ENCODE data around the gene LAMA2. TPM values are rescaled to one million over a fixed set of nuclear protein-coding genes. Genes with fewer than 3 reads are reported as not detected.
A peak's percentile ranks its signal among the peaks of the same experiment; 100 is the strongest.

The LAMA2 gene
- total RNA-seq, 1 experiment from 2014 or later: 17.6 TPM

DNA sequence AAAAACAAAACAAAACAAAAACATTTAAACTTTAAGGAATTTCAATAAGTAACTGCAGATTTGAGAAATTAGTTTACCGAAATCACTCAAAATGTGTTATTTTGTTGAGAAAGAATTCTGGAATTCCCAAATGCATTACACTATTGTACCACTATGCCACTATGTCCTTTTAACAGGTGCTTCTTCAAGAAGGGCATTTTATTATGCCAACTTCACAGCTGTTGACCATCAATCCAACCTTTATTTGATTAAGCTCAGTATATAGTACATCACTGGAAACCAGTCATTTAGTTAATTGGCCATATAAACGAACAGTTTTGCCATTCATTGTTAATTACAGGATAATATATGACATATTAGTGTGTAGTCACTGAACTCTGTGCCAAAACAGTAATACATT, 605.4 kb downstream of the LAMA2 start:
- Histone ChIP-seq H3K36me3 (no peaks in the 10 kb centered on the region), H3K27ac (no peak overlapping the region), H3K9me3 (replicated peaks) (no peaks in the 10 kb centered on the region), H3K4me3 (no peak overlapping the region), H3K27me3 (no peaks in the 10 kb centered on the region), H3K4me1 (peaks cover 19% of the 10 kb centered on the region)
- DNase-seq: no peak

DNA sequence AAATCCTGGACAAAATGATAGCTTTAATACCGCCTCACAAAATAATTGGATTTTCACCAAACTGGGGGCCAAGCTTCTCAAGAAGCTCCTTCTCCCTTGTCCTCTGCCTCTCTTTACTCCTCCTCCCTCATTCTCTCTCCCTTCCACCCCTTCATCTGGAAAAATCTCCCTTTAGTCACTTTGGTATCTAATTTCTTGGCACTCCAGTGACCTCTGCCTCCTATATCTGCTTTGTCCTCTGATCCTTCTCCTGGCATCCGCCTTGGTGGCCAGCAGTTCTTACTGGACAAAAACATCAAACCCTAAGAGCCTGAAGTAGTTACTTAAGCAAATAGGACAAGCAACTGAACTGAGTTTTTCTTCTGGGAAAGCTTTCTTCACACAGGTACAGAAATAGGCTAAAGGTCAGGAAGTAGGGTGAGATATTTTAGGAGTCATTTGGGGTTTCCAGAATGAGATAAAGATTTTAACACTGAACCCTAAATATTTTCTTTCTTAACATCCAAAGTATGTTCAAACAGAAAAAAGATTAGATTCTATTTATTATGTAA, 606.4 kb downstream of the LAMA2 start:
- no peak overlapping the region for H3K4me3 ChIP-seq
- H3K27ac ChIP-seq: no peak overlapping the region
- H3K9me3 ChIP-seq (replicated peaks): no peaks in the 10 kb centered on the region
- no peaks in the 10 kb centered on the region for H3K36me3 ChIP-seq
- DNase-seq: no peak
- H3K27me3 ChIP-seq: no peaks in the 10 kb centered on the region
- H3K4me1 ChIP-seq: peaks cover 19% of the 10 kb centered on the region

DNA sequence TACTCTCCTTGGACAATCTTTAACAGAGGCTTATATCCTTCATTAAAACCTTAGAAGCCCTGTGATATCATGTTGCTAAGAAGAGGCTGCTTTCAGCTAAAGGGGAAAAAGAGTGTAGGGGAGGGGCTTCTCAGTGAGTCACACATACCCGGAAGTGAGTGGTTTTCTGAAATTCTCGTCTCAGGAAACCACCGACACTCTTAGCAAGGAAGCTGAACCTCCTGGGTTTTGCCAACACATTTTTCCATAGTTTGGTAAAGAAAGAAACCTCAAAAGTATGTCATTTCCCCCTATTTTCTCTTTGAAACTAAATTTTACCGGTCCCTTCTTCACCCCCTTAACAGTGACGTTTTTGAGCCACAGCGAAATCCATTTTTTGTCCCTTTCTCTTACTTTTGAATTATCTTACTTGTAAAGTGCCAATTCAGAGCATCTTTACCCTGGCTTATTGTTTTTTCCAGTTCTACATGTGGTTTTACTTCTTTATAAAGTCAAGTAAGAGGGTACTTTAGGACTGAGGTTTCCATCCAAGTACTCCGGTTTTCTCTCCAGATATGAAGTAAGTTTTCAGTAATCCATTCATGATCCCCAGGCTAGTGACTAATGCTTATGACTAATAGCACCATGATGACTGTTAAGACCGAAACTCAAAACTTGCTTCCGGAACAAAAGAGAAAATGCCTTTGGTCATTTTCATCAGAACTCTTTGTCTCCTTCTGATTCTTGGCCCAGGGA, 607.8 kb downstream of the LAMA2 start:
- H3K27me3 ChIP-seq: no peaks in the 10 kb centered on the region
- peaks cover 19% of the 10 kb centered on the region for H3K4me1 ChIP-seq
- peak; percentile 47 to 76 for DNase-seq
- no peaks in the 10 kb centered on the region for H3K36me3 ChIP-seq
- peak overlapping the region; percentile 79 for H3K27ac ChIP-seq
- peak overlapping the region; percentile 36 for H3K4me3 ChIP-seq
- no peaks in the 10 kb centered on the region for H3K9me3 ChIP-seq (replicated peaks)

DNA sequence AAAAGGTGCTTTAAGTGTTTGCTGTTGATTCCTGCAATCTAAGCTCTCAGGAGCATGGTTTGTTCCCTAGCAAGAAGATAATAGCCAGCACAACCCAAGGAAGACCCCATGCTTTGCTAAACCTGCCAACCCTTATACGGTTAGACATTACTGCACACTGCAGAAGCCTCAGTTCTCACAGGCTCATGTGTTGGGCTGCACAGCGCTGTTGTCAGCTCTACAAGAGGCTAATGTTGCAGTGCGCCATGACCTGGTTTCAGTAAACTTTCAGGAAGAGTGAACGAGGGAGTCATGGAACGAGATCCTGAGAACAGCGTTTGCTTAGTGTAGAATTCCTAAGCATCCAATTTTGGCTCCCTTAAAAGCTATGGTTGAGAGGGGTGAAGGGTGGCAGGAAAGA, 608.5 kb downstream of the LAMA2 start:
- Histone ChIP-seq H3K4me3 (no peak overlapping the region), H3K9me3 (replicated peaks) (no peaks in the 10 kb centered on the region), H3K27ac (peak overlapping the region; percentile 79), H3K36me3 (no peaks in the 10 kb centered on the region), H3K27me3 (no peaks in the 10 kb centered on the region), H3K4me1 (peaks cover 19% of the 10 kb centered on the region)
- no peak for DNase-seq

DNA sequence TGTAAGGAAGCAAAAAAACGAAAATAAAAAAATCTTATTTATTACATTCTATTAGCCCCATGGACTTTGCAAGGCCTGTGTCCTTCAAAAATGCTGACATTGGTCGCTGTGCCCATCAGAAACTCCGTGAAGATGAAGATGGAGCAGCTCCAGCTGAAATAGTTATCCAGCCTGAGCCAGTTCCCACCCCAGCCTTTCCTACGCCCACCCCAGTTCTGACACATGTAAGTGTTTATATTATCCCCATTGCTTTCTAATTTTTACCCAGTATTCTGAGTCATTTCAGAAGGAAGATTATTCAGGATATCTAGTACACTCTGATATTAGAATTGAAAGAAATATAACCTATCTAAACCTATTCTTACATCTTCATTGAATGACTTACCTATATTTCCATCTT, 609.3 kb downstream of the LAMA2 start:
- Histone ChIP-seq H3K36me3 (no peaks in the 10 kb centered on the region), H3K27ac (no peak overlapping the region), H3K27me3 (no peaks in the 10 kb centered on the region), H3K4me3 (no peak overlapping the region), H3K9me3 (replicated peaks) (no peaks in the 10 kb centered on the region), H3K4me1 (peaks cover 19% of the 10 kb centered on the region)
- no peak for DNase-seq

DNA sequence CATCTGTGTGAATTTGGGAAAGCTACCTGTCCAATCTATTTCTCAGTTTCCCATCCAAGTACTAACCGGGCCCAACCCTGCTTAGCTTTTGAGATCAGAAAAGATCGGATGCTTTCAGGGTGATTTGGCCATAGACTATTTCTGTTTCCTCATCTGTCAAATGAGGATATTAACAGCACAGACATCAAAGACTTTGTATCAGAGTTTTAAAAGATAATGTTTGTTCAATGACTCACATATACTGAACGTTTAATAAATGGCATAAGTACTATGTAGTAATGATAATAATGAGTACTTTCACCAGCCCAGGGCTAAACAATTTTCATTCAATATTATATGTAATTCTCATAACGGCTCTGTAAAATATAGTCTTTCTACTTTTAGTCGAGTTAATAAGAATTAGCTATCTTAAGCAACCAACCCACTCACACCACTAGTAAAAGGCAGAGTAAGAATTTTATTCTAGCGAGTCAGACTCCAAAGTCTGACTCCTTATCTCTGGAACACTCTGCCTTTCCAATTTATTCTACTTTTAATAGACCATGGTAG, 610.5 kb downstream of the LAMA2 start:
- Histone ChIP-seq H3K4me1 (peaks cover 19% of the 10 kb centered on the region), H3K4me3 (no peak overlapping the region), H3K9me3 (replicated peaks) (no peaks in the 10 kb centered on the region), H3K36me3 (no peaks in the 10 kb centered on the region), H3K27ac (no peak overlapping the region), H3K27me3 (no peaks in the 10 kb centered on the region)
- no peak for DNase-seq

DNA sequence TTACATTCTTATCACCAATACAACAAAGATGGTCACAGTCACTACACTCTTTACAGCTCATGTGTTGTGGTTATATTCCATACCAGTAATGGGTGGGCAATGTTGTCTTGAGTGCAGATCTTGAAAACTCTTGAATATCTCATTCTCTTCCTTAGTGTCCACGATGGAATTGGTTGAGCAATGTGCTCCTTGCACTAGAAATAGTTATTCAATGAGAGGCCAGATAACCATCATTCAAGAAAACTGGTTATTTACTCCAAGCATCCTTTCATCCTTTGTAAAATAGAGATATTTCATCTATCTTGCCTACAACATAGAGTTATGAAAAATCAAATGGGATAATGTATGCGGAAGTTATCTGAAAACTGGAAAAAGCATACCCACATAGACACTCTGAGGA, 611.2 kb downstream of the LAMA2 start:
- DNase-seq: no peak
- Histone ChIP-seq H3K9me3 (replicated peaks) (no peaks in the 10 kb centered on the region), H3K36me3 (no peaks in the 10 kb centered on the region), H3K27ac (no peak overlapping the region), H3K27me3 (no peaks in the 10 kb centered on the region), H3K4me1 (peaks cover 19% of the 10 kb centered on the region), H3K4me3 (no peak overlapping the region)

DNA sequence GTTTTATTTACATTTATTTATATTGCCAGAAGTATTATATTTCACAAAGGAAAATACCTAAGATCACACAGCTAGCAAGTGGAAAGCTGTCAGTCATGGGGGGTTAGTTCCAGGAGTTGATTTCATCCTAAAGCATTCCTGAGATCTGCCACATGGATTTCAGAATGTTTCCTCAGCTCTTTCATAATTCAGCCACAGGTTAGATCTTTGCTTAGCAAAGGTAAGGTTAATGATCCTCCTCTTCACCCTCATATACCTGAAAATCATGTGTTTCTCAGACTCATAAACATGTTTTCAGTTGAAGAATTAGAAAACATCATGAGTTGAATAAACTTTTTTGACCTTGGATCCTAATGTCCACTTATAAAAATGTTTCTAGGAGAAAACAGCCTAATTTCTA, 611.6 kb downstream of the LAMA2 start:
- Histone ChIP-seq H3K27me3 (no peaks in the 10 kb centered on the region), H3K4me1 (peaks cover 19% of the 10 kb centered on the region)

DNA sequence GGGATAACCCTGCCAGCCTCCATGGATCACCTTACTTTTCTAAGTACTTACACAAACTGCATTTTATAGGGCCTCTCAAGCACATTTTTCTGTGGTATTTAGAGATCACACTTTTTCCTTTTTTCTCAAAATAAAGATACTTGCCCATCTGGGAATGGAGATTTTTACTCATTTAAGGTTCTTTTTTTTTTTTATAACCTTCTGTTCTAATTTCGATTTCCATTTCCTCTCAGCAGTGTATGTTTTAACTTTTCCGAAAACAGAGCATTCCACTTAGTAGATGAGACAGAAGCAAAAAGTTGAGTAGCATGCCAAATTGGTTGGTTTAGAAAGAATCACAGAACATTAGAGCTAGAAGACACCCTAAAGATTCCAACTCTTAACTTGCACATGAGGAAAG, 612.7 kb downstream of the LAMA2 start:
- Histone ChIP-seq H3K27ac (no peak overlapping the region), H3K27me3 (no peaks in the 10 kb centered on the region), H3K4me3 (no peak overlapping the region), H3K36me3 (no peaks in the 10 kb centered on the region), H3K9me3 (replicated peaks) (no peaks in the 10 kb centered on the region), H3K4me1 (peaks cover 9% of the 10 kb centered on the region)
- DNase-seq: no peak

More for the DNA sequence above, 611.6 kb downstream of the LAMA2 start:
- no peaks in the 10 kb centered on the region for H3K9me3 ChIP-seq (replicated peaks)
- no peaks in the 10 kb centered on the region for H3K36me3 ChIP-seq
- DNase-seq: no peak
- no peak overlapping the region for H3K27ac ChIP-seq
- H3K4me3 ChIP-seq: no peak overlapping the region

DNA sequence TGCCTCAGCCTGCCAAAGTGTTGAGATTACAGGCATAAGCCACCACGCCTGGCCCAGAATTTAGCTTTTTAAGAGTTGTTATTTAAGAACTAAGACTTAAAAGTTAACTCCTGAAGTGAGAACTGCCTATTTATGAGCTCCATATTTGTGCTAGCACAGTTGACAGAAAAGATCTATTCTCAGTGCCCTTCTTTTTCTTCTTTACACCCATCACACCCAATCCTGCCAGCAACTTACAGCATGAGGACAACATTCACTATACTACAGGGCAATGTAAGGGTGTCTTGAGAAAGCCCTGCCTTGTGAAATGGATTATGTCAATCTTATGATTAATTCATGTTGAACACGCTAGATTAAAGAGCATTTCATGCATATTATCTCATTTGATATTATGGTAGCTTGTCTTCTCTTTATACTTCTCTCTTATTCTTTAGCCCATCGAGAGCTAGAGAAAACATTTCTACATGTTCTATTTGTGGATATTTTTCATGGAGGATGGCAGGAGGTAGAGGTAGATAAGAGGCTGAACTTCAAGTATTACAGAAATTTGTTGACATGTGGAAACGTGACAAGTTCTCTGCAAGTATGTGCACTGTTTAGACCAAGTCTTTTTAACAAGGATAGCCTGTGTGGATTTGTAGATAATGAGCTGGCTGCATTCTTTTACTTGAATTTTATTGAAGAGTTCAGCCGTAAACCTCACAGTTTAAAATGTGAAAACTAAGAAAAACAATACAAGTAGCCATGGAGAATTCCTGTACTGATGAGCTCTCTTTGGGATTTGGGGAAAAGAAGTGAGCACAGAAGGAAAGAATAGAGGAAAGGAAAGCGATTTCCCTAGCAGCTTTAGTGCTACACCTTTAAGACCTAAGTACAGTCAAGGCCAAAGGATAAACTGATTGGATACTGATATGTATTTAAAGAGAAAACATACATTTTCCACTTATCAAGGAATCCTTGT, 614.8 kb downstream of the LAMA2 start:
- no peaks in the 10 kb centered on the region for H3K9me3 ChIP-seq (replicated peaks)
- no peak overlapping the region for H3K27ac ChIP-seq
- H3K4me1 ChIP-seq: no peaks in the 10 kb centered on the region
- no peaks in the 10 kb centered on the region for H3K27me3 ChIP-seq
- DNase-seq: no peak
- H3K4me3 ChIP-seq: no peak overlapping the region
- H3K36me3 ChIP-seq: no peaks in the 10 kb centered on the region

DNA sequence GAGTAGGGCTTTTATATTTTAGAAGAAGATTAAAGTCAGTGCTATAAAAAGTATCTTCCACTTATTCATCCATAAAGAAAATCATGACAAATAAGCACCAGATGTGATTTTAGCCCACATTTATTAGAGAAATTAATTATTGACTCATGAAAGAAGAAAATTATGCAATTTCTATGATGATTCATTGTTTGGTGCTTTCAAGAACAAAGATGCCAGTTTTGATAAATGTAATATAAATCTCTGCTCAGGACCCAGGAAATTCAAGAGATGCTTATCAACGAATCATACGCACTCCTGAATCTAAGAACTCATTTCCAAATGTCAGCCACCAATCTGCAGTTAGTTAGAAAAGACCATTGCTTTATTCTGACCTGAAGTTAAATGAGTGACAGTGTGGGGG, 615.6 kb downstream of the LAMA2 start:
- DNase-seq: no peak
- Histone ChIP-seq H3K9me3 (replicated peaks) (no peaks in the 10 kb centered on the region), H3K4me1 (no peaks in the 10 kb centered on the region), H3K4me3 (no peak overlapping the region), H3K36me3 (no peaks in the 10 kb centered on the region), H3K27ac (no peak overlapping the region), H3K27me3 (no peaks in the 10 kb centered on the region)

DNA sequence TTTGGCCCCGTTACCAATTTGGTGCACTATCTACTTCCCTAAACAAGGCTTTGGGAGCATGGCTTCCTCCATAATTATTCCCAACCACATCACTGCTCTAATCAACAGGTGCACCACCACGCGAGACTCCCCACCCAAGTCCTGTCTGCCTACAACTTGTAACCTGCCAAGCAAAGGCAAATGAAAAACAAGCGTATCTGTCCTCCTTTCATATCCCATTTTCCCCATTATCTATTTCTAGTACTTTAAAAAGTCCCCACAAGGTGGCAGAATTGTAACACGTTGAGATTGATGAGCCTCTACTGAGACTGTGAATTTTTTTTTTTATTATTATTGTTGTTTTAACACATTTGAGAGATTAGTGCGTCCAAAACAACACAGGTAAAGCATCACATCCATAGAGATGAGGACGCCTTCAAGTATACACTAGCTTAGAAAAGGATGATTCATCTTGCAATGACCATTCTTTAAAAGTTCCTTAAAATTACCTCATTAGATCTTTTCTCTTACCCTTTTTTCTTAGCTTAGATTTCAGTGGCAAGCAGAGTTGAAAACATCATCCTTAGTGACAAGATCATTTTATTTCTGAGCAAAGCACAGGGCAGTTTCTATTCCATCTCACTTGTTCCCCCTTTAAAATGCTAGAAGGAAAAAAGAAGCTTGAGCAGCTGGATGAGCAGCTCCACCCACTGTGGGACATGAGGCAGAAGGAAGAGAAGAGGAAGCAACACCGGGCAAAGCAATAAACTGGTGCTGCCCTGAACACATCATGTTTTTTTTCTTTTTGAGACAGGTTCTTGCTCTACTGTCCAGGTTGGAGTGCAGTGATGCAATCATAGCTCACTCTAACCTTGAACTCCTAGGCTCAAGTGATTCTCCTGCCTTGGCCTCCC, 616.3 kb downstream of the LAMA2 start:
- DNase-seq: peak in 1 of 2 experiments; percentile 77
- no peak overlapping the region for H3K27ac ChIP-seq

DNA sequence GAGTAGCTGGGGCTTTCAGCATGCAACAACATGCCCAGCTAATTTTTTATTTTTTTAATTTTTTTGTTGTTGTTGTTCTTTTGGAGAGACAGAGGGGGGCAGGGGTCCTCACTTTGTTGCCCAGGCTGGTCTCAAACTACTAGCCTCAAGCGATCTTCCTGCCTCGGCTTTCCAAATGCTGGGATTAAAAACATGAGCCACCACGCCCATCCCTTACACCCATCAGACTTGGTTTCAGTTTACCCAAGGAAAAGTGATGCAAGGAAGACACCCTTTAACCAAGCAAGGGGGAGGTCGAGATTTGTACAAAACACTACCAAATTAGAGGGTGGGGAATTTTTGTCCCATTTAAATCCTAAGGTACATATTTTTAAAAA, 616.9 kb downstream of the LAMA2 start:
- DNase-seq: no peak
- H3K27ac ChIP-seq: no peak overlapping the region
- no peak overlapping the region for H3K4me3 ChIP-seq
- no peaks in the 10 kb centered on the region for H3K36me3 ChIP-seq
- no peaks in the 10 kb centered on the region for H3K27me3 ChIP-seq
- H3K9me3 ChIP-seq (replicated peaks): no peaks in the 10 kb centered on the region
- H3K4me1 ChIP-seq: no peaks in the 10 kb centered on the region

More for the DNA sequence above, 616.3 kb downstream of the LAMA2 start:
- H3K27me3 ChIP-seq: no peaks in the 10 kb centered on the region
- H3K4me1 ChIP-seq: no peaks in the 10 kb centered on the region
- no peaks in the 10 kb centered on the region for H3K9me3 ChIP-seq (replicated peaks)
- no peaks in the 10 kb centered on the region for H3K36me3 ChIP-seq
- H3K4me3 ChIP-seq: no peak overlapping the region
